GM13977 (cell line): ENCODE results near the gene LRRC8B.
"Not testable (repeated sequence)": the region's sequence is repeated elsewhere in the genome, so short reads cannot be mapped to it uniquely, and the experiment has no call there.

Experiments
- DNase-seq: peaks from one replicate; pipeline ENCODE4 v3.0.0; 2012; ENCODE audit warnings: low spot score
- CTCF ChIP-seq: IDR thresholded peaks from 2 replicates; pipeline ENCODE4 v1.5.1; 2012; ENCODE audit warnings: mild to moderate bottlenecking, control low read depth; ENCODE audit not compliant: insufficient read depth; ENCODE audit errors: extremely low read depth, missing control alignments
- in situ Hi-C: fragments of 300-500 bp; cut with MboI; formaldehyde crosslinking; loops from one replicate; pipeline ENCODE4 v1.12.0; 2022; ENCODE audit warnings: low sequenced_read_pairs, low pct_unique_long_range_greater_than_20kb, mixed read lengths, inconsistent platforms; ENCODE audit not compliant: unreplicated experiment

The LRRC8B gene

GRCh38 chr1:89620664-89621063 is 96.0 kb downstream of the LRRC8B start:
- TF ChIP-seq CTCF, result no peak
- no peak for DNase-seq
- in situ Hi-C loops, result no loop called here

- in situ Hi-C loops, result no loop called here
- no peak for DNase-seq
- TF ChIP-seq CTCF, result peak; percentile 30
Observed at GRCh38 chr1:89622895-89623294, 98.3 kb downstream of the LRRC8B start.

- in situ Hi-C loops, result no loop called here
- DNase-seq, result no peak
- TF ChIP-seq CTCF, result no peak
Observed at GRCh38 chr1:89624314-89624713, 99.7 kb downstream of the LRRC8B start.

GRCh38 chr1:89624715-89625323 is 100.2 kb downstream of the LRRC8B start:
- DNase-seq, result no peak
- TF ChIP-seq CTCF, result no peak
- in situ Hi-C loops, result loop anchor here (25.0 kb wide), 2 partner anchors 137 to 362 kb away; partner anchors contain the start of gene ZNF326

- no peak for DNase-seq
- no peak for TF ChIP-seq CTCF
- in situ Hi-C loops, result loop anchor here (25.0 kb wide), 2 partner anchors 135 to 360 kb away; partner anchors contain the start of gene ZNF326
Observed at GRCh38 chr1:89627596-89627962, 103.0 kb downstream of the LRRC8B start.

- no peak for DNase-seq
- in situ Hi-C loops, result loop anchor here (25.0 kb wide), 2 partner anchors 133 to 358 kb away; partner anchors contain the start of gene ZNF326
- TF ChIP-seq CTCF, result no peak
Observed at GRCh38 chr1:89629146-89629545, 104.5 kb downstream of the LRRC8B start.

- DNase-seq, result not testable (repeated sequence)
- in situ Hi-C loops, result loop anchor here (25.0 kb wide), 2 partner anchors 133 to 358 kb away; partner anchors contain the start of gene ZNF326
Observed at GRCh38 chr1:89629600-89629999, 105.0 kb downstream of the LRRC8B start.
